ENCODE results near the gene TRAF4.
"Not testable (repeated sequence)": the region's sequence is repeated elsewhere in the genome, so short reads cannot be mapped to it uniquely, and the experiment has no call there.

TRAF4 gene

GRCh38 chr17:28716740-28717577, 26.9 kb upstream of the TRAF4 start:
- DNase-seq = no peak

GRCh38 chr17:28717578-28718332, 26.1 kb upstream of the TRAF4 start, which contains the start of gene RAB34:
RAB34 (minus strand) TSS chr17:28717868; CDS start chr17:28717266, 602 bp downstream.
- no peak for DNase-seq

GRCh38 chr17:28718333-28719020, 25.3 kb upstream of the TRAF4 start:
- DNase-seq = no peak

DNA sequence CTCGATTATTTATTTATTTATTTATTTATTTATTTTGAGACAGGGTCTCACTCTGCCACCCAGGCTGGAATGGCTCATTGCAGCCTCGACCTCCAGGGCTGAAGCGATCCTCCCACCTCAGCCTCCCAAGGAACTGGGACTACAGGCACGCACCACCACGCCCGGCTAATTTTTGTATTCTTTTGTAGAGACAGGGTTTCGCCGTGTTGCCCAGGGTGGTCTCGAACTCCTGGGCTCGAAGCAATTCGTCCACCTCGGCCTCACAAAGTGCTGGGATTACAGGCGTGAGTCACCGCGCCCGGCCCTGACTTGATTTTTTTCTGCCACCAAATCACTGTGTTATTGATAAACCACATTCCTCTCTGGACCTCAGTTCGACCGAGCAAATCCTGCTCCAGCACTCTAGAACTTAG, 24.8 kb upstream of the TRAF4 start:
- no peak for DNase-seq

DNA sequence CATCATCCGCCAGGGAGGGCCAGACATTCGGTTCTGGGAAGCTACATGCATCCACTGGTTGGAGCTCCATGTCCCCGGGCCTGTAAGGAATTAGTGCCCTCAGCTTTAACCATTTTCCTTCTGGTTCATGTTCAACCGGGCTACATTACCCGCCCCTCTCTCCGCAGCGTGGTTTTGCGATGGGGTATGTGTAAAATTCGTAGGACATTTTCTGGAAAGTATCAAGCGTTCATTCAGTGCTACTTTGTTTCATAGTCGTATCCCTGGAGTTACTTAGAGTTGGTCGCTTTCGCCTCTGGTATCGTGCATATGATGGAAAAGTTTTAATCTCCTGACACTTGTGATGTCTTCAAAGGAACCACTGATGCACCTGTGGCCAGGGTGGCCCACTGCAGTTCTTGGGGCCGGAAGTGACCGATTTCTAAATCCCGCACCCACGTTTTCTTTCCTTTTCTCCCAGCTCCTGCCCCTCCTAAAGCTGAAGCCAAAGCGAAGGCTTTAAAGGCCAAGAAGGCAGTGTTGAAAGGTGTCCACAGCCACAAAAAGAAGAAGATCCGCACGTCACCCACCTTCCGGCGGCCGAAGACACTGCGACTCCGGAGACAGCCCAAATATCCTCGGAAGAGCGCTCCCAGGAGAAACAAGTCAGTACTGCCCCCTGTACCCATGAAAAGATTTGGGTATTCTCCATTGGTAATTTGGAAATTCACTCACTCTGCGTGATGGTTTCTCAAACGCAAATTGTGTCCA, 23.4 kb upstream of the TRAF4 start:
- peak; percentile 62 to 68 for DNase-seq

DNA sequence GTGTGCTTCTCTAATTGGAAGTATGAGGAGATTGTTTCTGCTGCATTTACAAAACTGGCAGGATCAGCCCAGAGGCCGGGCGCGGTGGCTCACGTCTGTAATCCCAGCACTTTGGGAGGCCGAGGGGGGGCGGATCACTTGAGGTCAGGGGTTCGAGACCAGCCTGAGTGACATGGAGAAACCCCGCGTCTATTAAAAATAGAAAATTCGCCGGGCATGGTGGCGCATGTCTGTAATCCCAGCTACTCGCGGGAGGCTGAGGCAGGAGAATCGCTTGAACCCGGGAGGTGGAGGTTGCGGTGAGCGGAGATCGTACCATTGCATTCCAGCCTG, 22.8 kb upstream of the TRAF4 start:
- not testable (repeated sequence) for DNase-seq

GRCh38 chr17:28722417-28723158, 21.2 kb upstream of the TRAF4 start:
- DNase-seq = no peak

DNA sequence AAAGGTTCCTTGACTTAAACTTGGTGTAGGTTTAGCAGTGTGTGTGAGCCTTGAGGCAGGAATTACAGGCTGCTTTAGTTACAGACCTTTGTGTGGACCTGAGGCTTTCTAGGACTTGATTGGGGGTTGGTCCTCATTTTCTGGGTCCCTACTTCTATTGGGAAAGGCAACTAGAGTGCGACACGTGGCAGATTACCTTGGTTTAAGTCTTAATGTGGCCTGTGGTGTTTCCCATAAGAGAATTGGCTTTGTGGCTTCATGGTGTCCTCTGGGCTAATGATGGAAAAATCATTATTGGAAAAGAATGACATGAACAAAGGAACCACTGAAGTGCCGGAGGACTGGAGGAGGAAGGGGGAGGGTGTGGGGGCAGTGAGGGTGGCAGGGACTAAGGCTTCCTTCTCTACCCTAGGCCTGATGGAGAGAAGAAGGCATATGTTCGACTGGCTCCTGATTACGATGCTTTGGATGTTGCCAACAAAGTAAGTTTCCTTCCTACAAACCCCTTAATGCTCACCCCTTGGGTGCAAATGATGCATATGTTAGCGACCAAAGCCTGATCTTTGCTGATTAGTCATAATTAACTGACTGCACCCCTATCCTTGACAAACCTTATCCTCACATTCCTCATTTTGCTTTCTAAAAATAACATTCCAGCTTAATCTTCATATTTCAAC, 20.5 kb upstream of the TRAF4 start:
- no peak for DNase-seq

GRCh38 chr17:28723836-28724499, 19.8 kb upstream of the TRAF4 start:
- DNase-seq = peak in 1 of 2 experiments; percentile 32

GRCh38 chr17:28724500-28725165, 19.2 kb upstream of the TRAF4 start:
- peak; percentile 61 to 62 for DNase-seq

- DNase-seq = no peak
Measured at GRCh38 chr17:28725166-28725659, 18.6 kb upstream of the TRAF4 start.

DNA sequence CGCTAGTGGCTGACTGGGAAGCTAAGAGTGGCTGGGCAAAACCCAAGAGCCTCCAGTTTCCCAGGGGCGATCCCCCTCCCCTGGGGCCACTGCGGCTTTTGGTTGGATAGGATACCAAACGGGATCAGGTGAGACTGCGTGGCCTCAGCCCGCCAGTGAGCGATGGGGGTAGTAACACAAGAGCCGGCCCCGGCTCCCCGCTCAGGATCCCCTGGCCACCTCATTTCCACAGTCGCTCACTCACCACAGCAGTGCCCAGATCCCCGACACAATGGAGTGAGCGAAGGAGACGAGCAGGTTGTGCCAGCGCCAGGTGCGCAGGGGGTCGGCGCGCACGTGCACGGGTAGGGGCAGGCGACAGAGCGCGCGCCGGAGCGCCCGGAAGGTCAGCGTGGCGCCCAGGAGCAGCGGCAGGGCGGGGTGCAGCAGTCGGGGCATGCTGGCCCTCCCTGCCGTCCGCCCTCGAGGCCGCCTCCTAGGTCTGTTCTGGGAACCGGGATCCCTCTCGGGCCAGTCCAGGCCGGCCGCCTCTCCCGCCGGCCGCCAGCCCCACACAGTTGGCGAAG, 18.1 kb upstream of the TRAF4 start:
- peak; percentile 85 to 88 for DNase-seq

GRCh38 chr17:28726226-28726626, 17.6 kb upstream of the TRAF4 start, which contains the start of gene TLCD1:
TLCD1 (minus strand) TSS chr17:28726233; CDS start chr17:28726097, 136 bp downstream.
- peak; percentile 89 to 92 for DNase-seq

DNA sequence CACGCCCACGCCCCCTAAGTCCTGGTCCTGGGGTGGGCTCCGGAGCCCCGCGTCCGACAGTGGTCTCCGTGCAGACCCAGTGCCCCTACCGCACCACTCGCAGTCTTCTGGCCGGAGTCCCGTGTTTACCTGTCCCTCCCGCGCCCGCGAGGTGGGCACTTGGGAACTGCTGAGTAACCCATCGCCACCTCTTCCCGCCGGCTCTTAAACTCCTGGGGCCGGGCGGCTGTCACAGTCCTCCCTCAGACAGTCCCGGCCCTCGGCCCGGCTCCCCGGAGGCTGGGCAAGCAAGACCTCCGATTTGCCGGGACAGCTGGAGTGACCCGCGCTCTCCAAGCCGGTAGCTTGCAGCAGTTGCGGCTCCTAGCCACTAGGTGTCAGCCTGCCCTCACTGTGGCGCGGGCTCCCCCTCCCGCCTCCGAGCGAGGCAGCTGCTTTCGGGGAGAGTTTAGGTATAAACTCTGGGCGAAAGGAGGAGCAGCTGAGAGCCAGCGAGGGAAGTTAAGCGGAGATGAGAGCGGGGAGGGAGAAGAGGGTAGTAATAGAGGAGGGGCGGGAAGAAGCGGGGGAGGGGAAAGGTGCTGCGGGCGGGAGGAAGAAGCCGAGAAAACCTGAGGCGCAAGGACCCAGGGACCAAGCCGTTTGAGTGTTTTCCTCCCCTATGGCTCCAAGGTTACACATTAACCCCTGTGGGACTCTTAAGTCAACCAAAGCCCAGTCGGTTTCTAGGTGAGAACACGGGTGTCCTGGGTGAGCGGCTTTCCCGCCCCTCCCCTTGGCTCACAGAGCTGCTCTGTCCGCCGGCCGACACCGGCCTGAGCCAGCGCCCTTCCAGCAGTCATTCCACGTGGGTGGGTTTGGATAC, 17.0 kb upstream of the TRAF4 start:
- DNase-seq = peak; percentile 97

DNA sequence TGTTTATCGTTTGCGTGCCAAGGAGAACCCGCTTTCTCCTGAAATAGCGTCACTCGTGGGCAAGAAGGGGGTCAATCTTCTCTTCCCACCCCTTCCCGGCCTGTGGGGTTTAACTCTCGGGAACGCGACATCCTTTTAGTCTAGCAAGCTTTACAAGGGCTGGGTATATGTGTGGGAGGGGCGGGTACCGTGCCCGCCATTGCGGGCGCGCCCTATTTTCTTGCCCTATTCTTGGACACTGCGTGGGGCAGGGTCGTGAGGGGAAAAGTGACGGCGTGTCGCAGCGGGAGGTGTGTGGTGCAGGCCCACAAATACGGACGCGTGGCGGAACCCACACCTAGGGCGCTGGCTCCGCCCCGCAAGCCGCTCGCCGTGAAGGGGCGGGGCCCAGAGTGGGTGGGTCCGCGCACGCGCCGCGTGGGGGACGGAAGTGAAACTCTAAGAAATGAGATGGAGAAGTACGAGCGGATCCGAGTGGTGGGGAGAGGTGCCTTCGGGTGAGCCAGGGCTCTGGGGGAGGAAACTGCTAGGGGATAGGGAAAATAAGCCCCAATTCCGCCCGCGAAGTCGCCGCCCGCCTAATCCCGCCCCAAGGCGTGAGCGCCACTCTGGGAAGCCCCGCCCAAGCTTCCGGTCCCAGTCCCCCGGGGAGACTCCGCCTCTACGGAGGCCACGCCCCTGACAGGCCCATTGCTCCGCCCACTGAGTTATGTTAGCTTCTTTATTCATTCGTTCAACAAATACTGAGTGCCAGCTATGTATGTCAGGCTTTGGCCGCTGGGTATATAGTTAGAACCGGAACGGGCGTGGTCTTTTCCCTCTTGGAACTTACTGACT, 15.2 kb upstream of the TRAF4 start, which contains the start of gene NEK8:
Gene NEK8 (plus strand): TSS at position 425 of the 837 bp plus-strand sequence. CDS start 26 bp downstream, at position 451.
- DNase-seq = peak; percentile 100

DNA sequence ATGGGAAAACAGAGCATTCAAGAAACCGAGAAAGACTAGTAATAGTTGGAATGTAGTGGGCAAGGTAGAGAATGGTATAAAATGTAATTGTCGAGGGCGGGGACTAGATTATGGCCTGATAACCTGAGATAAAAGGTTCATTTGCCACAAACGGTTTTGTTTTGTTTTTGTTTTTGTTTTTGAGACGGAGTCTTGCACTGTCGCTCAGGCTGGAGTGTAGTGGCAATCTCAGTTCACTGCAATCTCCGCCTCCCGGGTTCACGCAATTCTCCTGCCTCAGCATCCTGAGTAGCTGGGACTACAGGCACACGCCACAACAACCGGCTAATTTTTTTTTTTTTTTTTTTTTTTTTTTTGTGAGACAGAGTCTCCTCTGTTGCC, 13.9 kb upstream of the TRAF4 start:
- no peak for DNase-seq

- DNase-seq = no peak
Measured at GRCh38 chr17:28733346-28733745, 10.5 kb upstream of the TRAF4 start.

Measured in activated T-cell treated with anti-CD3 and anti-CD28 coated beads, Interleukin-2, amount 50 U/mL, for 48 hours (primary cell).